Measurements from ENCODE around the gene CAPNS1.
A peak's percentile ranks its signal among the peaks of the same experiment; 100 is the strongest.

Gene CAPNS1

GRCh38 chr19:36150586-36150985 is 10.7 kb downstream of the CAPNS1 start:
- no peak for TF ChIP-seq CTCF (IDR thresholded peaks at IDR 0.05; ENCODE audit: low read depth, low read length)
- no peak for DNase-seq (ENCODE audit: low read depth in 2 of 2)
- no peak overlapping the region for H3K4me3 ChIP-seq (replicated peaks in 1 of 2; ENCODE audit: low read depth in 2 of 2, low read length in 2 of 2)

GRCh38 chr19:36151144-36152018 is 11.5 kb downstream of the CAPNS1 start:
- TF ChIP-seq CTCF (IDR thresholded peaks at IDR 0.05; ENCODE audit: low read depth, low read length) = no peak
- peak overlapping the region; percentile 51 to 64 for H3K4me3 ChIP-seq (replicated peaks in 1 of 2; ENCODE audit: low read depth in 2 of 2, low read length in 2 of 2)
- DNase-seq (ENCODE audit: low read depth in 2 of 2) = peak; percentile 34 to 42

GRCh38 chr19:36152019-36152351 is 12.1 kb downstream of the CAPNS1 start:
- peak in 1 of 2 donors; percentile 35 for DNase-seq (ENCODE audit: low read depth in 2 of 2)
- no peak for TF ChIP-seq CTCF (IDR thresholded peaks at IDR 0.05; ENCODE audit: low read depth, low read length)
- peak overlapping the region; percentile 51 to 64 for H3K4me3 ChIP-seq (replicated peaks in 1 of 2; ENCODE audit: low read depth in 2 of 2, low read length in 2 of 2)

GRCh38 chr19:36152352-36153091 is 12.7 kb downstream of the CAPNS1 start, which contains the start of gene COX7A1:
TSS of gene COX7A1 (minus strand) at chr19:36152447. CDS start at chr19:36152407, 40 bp downstream.
- peak within 1 kb of the TSS; percentile 51 to 64 for H3K4me3 ChIP-seq (replicated peaks in 1 of 2; ENCODE audit: low read depth in 2 of 2, low read length in 2 of 2)
- TF ChIP-seq CTCF (IDR thresholded peaks at IDR 0.05; ENCODE audit: low read depth, low read length) = no peak
- peak; percentile 70 for DNase-seq (ENCODE audit: low read depth in 2 of 2)

GRCh38 chr19:36153126-36153525 is 13.3 kb downstream of the CAPNS1 start:
- TF ChIP-seq CTCF (IDR thresholded peaks at IDR 0.05; ENCODE audit: low read depth, low read length) = no peak
- no peak for DNase-seq (ENCODE audit: low read depth in 2 of 2)
- H3K4me3 ChIP-seq (replicated peaks in 1 of 2; ENCODE audit: low read depth in 2 of 2, low read length in 2 of 2) = peak overlapping the region in 1 of 2 donors; percentile 64

GRCh38 chr19:36160821-36161596 is 21.1 kb downstream of the CAPNS1 start:
- DNase-seq (ENCODE audit: low read depth in 2 of 2) = no peak
- no peak overlapping the region for H3K4me3 ChIP-seq (replicated peaks in 1 of 2; ENCODE audit: low read depth in 2 of 2, low read length in 2 of 2)
- TF ChIP-seq CTCF (IDR thresholded peaks at IDR 0.05; ENCODE audit: low read depth, low read length) = no peak
